HFFc6 (cell line): ENCODE results near the gene DUSP22. TPM values are rescaled to one million over a fixed set of nuclear protein-coding genes. Genes with fewer than 3 reads are reported as not detected.

Source experiments
- DNase-seq: peaks from one replicate; pipeline ENCODE4 v3.0.0-alpha.2; 2018
- H3K27ac Mint-ChIP-seq: 2 replicates; pipeline ENCODE4 v1.8.0; 2020; ENCODE audit warnings: mild to moderate bottlenecking, mixed read lengths
- H3K27me3 Mint-ChIP-seq: 2 replicates; pipeline ENCODE4 v1.8.0; 2021; ENCODE audit warnings: mild to moderate bottlenecking, moderate library complexity, mixed read lengths; ENCODE audit not compliant: insufficient read depth
- H3K36me3 Mint-ChIP-seq: 2 replicates; pipeline ENCODE4 v1.8.0; 2021; ENCODE audit warnings: low read depth, mixed read lengths
- H3K4me1 Mint-ChIP-seq: 2 replicates; pipeline ENCODE4 v1.8.0; 2020; ENCODE audit warnings: low read depth, mixed read lengths
- H3K4me3 Mint-ChIP-seq: 2 replicates; pipeline ENCODE4 v1.8.0; 2020; ENCODE audit warnings: mild to moderate bottlenecking, moderate library complexity, mixed read lengths
- H3K9me3 Mint-ChIP-seq: 2 replicates; pipeline ENCODE4 v1.8.0; 2020; ENCODE audit warnings: mild to moderate bottlenecking, mixed read lengths
- total RNA-seq, 6 experiments: library from RNA; stranded (reverse); fragmentation: NEBNext Ultra II Directional; extraction: Animal tissue kit (Norgen Biotek cat#: 25700); gene quantifications; 2 replicates in 1 of 6; 3 replicates in 5 of 6; pipeline ENCODE4 v1.2.3, GENCODE V29; 2021
- TF ChIP-seq, protein P1 (sequence below): fragments of 200-600 bp; sonication (generic); IDR thresholded peaks from 2 replicates; pipeline ENCODE4 v1.5.0; 2021; ENCODE audit warnings: antibody characterized with exemption, mild to moderate bottlenecking

DUSP22 gene
- total RNA-seq, 6 experiments from 2014 or later: 6.8 to 11.9 (median 9.2) TPM

DNA sequence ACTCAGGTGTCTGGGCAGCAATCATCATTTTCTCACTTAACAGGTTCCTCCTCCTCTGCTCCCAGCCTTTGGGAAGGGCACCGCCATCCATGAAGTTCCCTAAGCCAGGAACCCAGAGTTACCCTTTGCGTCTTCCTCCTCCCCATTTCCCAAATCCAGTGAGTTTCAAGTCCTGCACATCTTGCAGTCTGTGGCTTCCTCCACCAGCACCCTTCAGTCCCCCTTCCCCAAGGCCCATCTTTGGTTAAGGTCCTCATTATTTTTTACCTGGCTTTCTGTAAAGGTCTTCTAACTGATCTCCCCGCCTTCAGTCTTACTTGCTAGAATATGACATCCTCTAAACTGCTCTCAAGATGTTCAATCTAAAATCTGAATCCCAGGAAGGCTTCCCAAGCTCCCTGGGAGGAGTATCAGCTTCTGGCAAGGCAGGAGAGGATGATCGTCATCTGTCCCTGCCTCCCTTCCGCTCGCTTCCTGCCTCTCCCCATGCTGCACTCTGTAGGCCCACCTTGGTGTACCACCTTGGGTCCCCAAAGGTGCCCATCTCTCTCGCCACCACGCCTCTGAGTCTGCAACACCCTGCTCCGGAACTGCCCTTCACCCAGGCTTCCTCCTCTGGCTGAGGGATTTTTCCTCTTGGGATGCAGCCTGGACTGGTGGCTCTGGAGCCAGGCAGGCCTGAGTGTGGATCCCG lies 11.4 kb upstream of the DUSP22 start:
- no peaks in the 10 kb centered on the region; the same call in 1 of the 2 replicates for H3K36me3 Mint-ChIP-seq
- H3K4me3 Mint-ChIP-seq: no peak overlapping the region
- H3K27ac Mint-ChIP-seq: no peak overlapping the region

GRCh38 chr6:281469-282103 lies 10.7 kb upstream of the DUSP22 start:
- Mint-ChIP-seq H3K9me3 (peaks cover 28% of the 10 kb centered on the region), H3K4me3 (no peak overlapping the region), H3K36me3 (no peaks in the 10 kb centered on the region; the same call in 1 of the 2 replicates), H3K27me3 (peaks cover 14% of the 10 kb centered on the region), H3K4me1 (no peaks in the 10 kb centered on the region), H3K27ac (no peak overlapping the region)
- DNase-seq: no peak
- TF ChIP-seq, protein P1, sequence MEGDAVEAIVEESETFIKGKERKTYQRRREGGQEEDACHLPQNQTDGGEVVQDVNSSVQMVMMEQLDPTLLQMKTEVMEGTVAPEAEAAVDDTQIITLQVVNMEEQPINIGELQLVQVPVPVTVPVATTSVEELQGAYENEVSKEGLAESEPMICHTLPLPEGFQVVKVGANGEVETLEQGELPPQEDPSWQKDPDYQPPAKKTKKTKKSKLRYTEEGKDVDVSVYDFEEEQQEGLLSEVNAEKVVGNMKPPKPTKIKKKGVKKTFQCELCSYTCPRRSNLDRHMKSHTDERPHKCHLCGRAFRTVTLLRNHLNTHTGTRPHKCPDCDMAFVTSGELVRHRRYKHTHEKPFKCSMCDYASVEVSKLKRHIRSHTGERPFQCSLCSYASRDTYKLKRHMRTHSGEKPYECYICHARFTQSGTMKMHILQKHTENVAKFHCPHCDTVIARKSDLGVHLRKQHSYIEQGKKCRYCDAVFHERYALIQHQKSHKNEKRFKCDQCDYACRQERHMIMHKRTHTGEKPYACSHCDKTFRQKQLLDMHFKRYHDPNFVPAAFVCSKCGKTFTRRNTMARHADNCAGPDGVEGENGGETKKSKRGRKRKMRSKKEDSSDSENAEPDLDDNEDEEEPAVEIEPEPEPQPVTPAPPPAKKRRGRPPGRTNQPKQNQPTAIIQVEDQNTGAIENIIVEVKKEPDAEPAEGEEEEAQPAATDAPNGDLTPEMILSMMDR: no peak

More for the DNA sequence above, 11.4 kb upstream of the DUSP22 start:
- no peaks in the 10 kb centered on the region for H3K4me1 Mint-ChIP-seq
- peaks cover 14% of the 10 kb centered on the region for H3K27me3 Mint-ChIP-seq
- H3K9me3 Mint-ChIP-seq: peaks cover 28% of the 10 kb centered on the region
- no peak for DNase-seq
- TF ChIP-seq, protein P1: no peak

DNA sequence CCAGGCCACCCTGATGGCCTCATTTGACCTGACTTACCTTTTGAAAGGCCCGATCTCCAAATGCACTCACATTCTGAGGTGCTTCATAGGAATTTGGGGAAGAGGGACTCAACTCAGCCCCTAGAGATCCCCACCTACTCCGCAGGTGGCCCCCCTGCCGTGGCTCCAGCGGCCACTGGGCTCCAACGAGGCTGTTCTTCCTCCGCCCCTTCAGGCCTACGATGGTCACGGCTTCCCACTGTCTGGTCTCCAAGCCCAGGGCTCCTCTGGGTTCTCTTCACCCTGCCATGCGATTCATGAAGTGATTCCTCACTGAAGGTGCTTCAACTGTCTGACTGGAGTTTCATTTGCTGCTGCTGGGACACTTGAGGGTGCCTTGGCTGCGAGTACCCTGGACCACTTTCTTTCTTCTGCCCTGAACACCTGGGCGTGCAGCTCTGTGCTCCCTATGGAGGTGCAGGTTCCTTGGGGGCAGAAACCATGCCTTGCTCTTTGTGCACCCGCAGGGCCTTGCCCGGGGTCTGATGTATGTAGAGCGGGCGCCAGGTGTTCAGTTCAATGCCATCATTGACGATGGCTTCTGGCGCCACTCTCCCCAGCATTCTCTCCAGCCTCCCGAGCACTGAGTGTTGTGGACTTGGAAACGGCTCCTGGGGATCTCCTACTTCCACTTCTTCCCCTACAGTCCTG lies 10.0 kb upstream of the DUSP22 start:
- DNase-seq: no peak
- H3K4me3 Mint-ChIP-seq: no peak overlapping the region
- peaks cover 28% of the 10 kb centered on the region for H3K9me3 Mint-ChIP-seq
- no peak overlapping the region for H3K27ac Mint-ChIP-seq
- H3K36me3 Mint-ChIP-seq: no peaks in the 10 kb centered on the region; the same call in 1 of the 2 replicates
- TF ChIP-seq, protein P1: no peak
- no peaks in the 10 kb centered on the region for H3K4me1 Mint-ChIP-seq
- H3K27me3 Mint-ChIP-seq: peaks cover 20% of the 10 kb centered on the region

DNA sequence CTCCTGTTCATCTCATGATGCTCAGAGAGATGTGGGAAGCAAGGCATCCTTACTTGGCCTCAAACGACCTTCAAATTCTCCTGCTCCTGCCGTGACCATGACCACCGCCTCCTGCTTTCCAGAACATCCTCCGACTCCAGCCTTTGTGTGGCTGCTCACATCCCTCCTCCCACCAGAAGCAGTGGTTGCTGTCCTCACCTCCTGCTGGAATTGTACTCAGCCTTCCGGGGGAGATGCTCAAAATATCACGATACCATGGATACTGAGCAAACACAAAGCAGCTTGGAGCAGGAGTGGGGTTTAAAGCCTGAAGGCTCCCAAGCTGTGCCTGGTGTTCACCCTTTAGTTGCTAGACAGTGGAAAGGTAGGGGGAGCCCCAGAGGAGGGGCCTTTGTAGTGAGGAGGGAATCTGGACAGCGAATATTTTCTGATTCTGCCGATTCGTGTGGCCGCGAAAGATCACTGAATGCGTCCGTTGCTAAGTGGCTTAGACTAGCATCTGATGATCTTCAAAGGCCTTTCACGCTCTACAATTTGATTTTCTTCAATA lies 9.3 kb upstream of the DUSP22 start:
- no peaks in the 10 kb centered on the region for H3K4me1 Mint-ChIP-seq
- TF ChIP-seq, protein P1: no peak

GRCh38 chr6:284486-284885 lies 7.8 kb upstream of the DUSP22 start:
- TF ChIP-seq, protein P1: no peak
- no peak overlapping the region for H3K4me3 Mint-ChIP-seq
- DNase-seq: no peak
- H3K9me3 Mint-ChIP-seq: peaks cover 28% of the 10 kb centered on the region
- H3K27me3 Mint-ChIP-seq: peaks cover 25% of the 10 kb centered on the region
- no peak overlapping the region for H3K27ac Mint-ChIP-seq
- no peaks in the 10 kb centered on the region; the same call in 1 of the 2 replicates for H3K36me3 Mint-ChIP-seq
- H3K4me1 Mint-ChIP-seq: no peaks in the 10 kb centered on the region

More for the DNA sequence above, 9.3 kb upstream of the DUSP22 start:
- Mint-ChIP-seq H3K4me3 (no peak overlapping the region), H3K27me3 (peaks cover 22% of the 10 kb centered on the region), H3K27ac (no peak overlapping the region), H3K36me3 (no peaks in the 10 kb centered on the region; the same call in 1 of the 2 replicates), H3K9me3 (peaks cover 28% of the 10 kb centered on the region)
- DNase-seq: no peak
